ENCODE measurements around the gene LRRC7.

Gene LRRC7

GRCh38 chr1:70034403-70034802, 466.7 kb downstream of the LRRC7 start:
- DNase-seq (ENCODE audit: low spot score) = no peak
- in situ Hi-C loops (cut with MboI; ENCODE audit: low sequenced_read_pairs, unreplicated experiment) = no loop called here
- TF ChIP-seq CTCF (IDR thresholded peaks at IDR 0.05; ENCODE audit: borderline replicate concordance, control extremely low read depth, extremely low read depth, insufficient read depth, missing control alignments) = no peak

- TF ChIP-seq CTCF (IDR thresholded peaks at IDR 0.05; ENCODE audit: borderline replicate concordance, control extremely low read depth, extremely low read depth, insufficient read depth, missing control alignments) = no peak
- in situ Hi-C loops (cut with MboI; ENCODE audit: low sequenced_read_pairs, unreplicated experiment) = no loop called here
- no peak for DNase-seq (ENCODE audit: low spot score)
Measured at GRCh38 chr1:70038025-70038424, 470.3 kb downstream of the LRRC7 start.

- no peak for DNase-seq (ENCODE audit: low spot score)
- TF ChIP-seq CTCF (IDR thresholded peaks at IDR 0.05; ENCODE audit: borderline replicate concordance, control extremely low read depth, extremely low read depth, insufficient read depth, missing control alignments) = no peak
- in situ Hi-C loops (cut with MboI; ENCODE audit: low sequenced_read_pairs, unreplicated experiment) = no loop called here
Measured at GRCh38 chr1:70039485-70039884, 471.8 kb downstream of the LRRC7 start.

- TF ChIP-seq CTCF (IDR thresholded peaks at IDR 0.05; ENCODE audit: borderline replicate concordance, control extremely low read depth, extremely low read depth, insufficient read depth, missing control alignments) = no peak
- in situ Hi-C loops (cut with MboI; ENCODE audit: low sequenced_read_pairs, unreplicated experiment) = no loop called here
- DNase-seq (ENCODE audit: low spot score) = no peak
Measured at GRCh38 chr1:70041317-70042045, 473.8 kb downstream of the LRRC7 start.

- in situ Hi-C loops (cut with MboI; ENCODE audit: low sequenced_read_pairs, unreplicated experiment) = no loop called here
- no peak for DNase-seq (ENCODE audit: low spot score)
- no peak for TF ChIP-seq CTCF (IDR thresholded peaks at IDR 0.05; ENCODE audit: borderline replicate concordance, control extremely low read depth, extremely low read depth, insufficient read depth, missing control alignments)
Measured at GRCh38 chr1:70042090-70042731, 474.5 kb downstream of the LRRC7 start.

GRCh38 chr1:70043804-70044203, 476.1 kb downstream of the LRRC7 start:
- no peak for TF ChIP-seq CTCF (IDR thresholded peaks at IDR 0.05; ENCODE audit: borderline replicate concordance, control extremely low read depth, extremely low read depth, insufficient read depth, missing control alignments)
- DNase-seq (ENCODE audit: low spot score) = no peak
- in situ Hi-C loops (cut with MboI; ENCODE audit: low sequenced_read_pairs, unreplicated experiment) = no loop called here

Data from GM13976 (cell line).